ENCODE data around the gene CNP.

CNP gene

DNA sequence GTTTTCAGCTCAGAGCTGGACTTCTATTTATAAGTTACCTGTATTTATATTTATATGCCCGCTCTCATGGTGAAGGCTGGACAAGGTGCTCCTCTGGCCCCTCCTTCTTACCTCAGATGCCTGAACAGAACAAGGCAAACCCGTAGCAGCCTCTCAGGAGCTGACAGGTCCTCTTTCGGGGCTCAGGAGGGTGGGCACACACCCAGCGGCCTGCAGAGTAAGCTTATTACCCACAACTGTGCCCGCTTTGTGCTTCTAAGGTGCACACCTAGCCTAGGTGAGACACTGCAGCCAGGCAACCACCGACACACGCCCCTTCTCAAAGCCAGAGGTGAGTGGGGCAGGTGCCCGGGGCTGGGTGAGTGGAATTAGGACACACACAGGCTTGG, 58.6 kb downstream of the CNP start:
- DNase-seq (ENCODE audit: insufficient read length, low spot score) = no peak
- FAIRE-seq = no peak
- TF ChIP-seq POLR2A (IDR thresholded peaks at IDR 0.05; ENCODE audit: low read depth, low read length) = no peak
- no peak for TF ChIP-seq POLR2AphosphoS5 (IDR thresholded peaks at IDR 0.05; ENCODE audit: low read depth, low read length)
- TF ChIP-seq PAX5 (IDR thresholded peaks at IDR 0.05; ENCODE audit: insufficient read depth, low read length, severe bottlenecking) = no peak
- TF ChIP-seq POU2F2 (IDR thresholded peaks at IDR 0.05; ENCODE audit: low read depth, low read length) = no peak
- TF ChIP-seq SPI1 (IDR thresholded peaks at IDR 0.05; ENCODE audit: low read depth, low read length) = no peak
- no peak for TF ChIP-seq TAF1 (IDR thresholded peaks at IDR 0.05; ENCODE audit: low read depth, low read length)

GRCh38 chr17:42025936-42026335, 59.3 kb downstream of the CNP start:
- TF ChIP-seq POU2F2 (IDR thresholded peaks at IDR 0.05; ENCODE audit: low read depth, low read length) (no peak), POLR2A (IDR thresholded peaks at IDR 0.05; ENCODE audit: low read depth, low read length) (no peak), PAX5 (IDR thresholded peaks at IDR 0.05; ENCODE audit: insufficient read depth, low read length, severe bottlenecking) (no peak), SPI1 (IDR thresholded peaks at IDR 0.05; ENCODE audit: low read depth, low read length) (no peak), POLR2AphosphoS5 (IDR thresholded peaks at IDR 0.05; ENCODE audit: low read depth, low read length) (no peak), TAF1 (IDR thresholded peaks at IDR 0.05; ENCODE audit: low read depth, low read length) (no peak)
- no peak for FAIRE-seq
- DNase-seq (ENCODE audit: insufficient read length, low spot score) = no peak

- no peak for DNase-seq (ENCODE audit: insufficient read length, low spot score)
- no peak for TF ChIP-seq POU2F2 (IDR thresholded peaks at IDR 0.05; ENCODE audit: low read depth, low read length)
- TF ChIP-seq SPI1 (IDR thresholded peaks at IDR 0.05; ENCODE audit: low read depth, low read length) = no peak
- no peak for TF ChIP-seq POLR2A (IDR thresholded peaks at IDR 0.05; ENCODE audit: low read depth, low read length)
- TF ChIP-seq POLR2AphosphoS5 (IDR thresholded peaks at IDR 0.05; ENCODE audit: low read depth, low read length) = no peak
- TF ChIP-seq PAX5 (IDR thresholded peaks at IDR 0.05; ENCODE audit: insufficient read depth, low read length, severe bottlenecking) = no peak
- TF ChIP-seq TAF1 (IDR thresholded peaks at IDR 0.05; ENCODE audit: low read depth, low read length) = no peak
- FAIRE-seq = no peak
Measured at GRCh38 chr17:42026857-42027589, 60.4 kb downstream of the CNP start.
